ENCODE results near the gene CUEDC1.

The CUEDC1 gene

GRCh38 chr17:57834146-57834741 is 121.0 kb downstream of the CUEDC1 start:
- DNase-seq (ENCODE audit: low read depth in 2 of 2), result no peak

- peak; percentile 12 to 32 for DNase-seq (ENCODE audit: low read depth in 2 of 2)
These were observed 121.9 kb downstream of the CUEDC1 start for GRCh38 chr17:57833179-57833939.

- DNase-seq (ENCODE audit: low read depth in 2 of 2), result no peak
These were observed 122.7 kb downstream of the CUEDC1 start for GRCh38 chr17:57832314-57833178.

GRCh38 chr17:57830880-57831279 is 124.3 kb downstream of the CUEDC1 start:
- DNase-seq (ENCODE audit: low read depth in 2 of 2), result no peak

- DNase-seq (ENCODE audit: low read depth in 2 of 2), result no peak
These were observed 131.5 kb downstream of the CUEDC1 start for GRCh38 chr17:57823469-57824401.

GRCh38 chr17:57819867-57820266 is 135.3 kb downstream of the CUEDC1 start:
- no peak for DNase-seq (ENCODE audit: low read depth in 2 of 2)

- no peak for DNase-seq (ENCODE audit: low read depth in 2 of 2)
These were observed 135.9 kb downstream of the CUEDC1 start for GRCh38 chr17:57819285-57819684.

- no peak for DNase-seq (ENCODE audit: low read depth in 2 of 2)
These were observed 137.1 kb downstream of the CUEDC1 start for GRCh38 chr17:57818066-57818465.

- DNase-seq (ENCODE audit: low read depth in 2 of 2), result no peak
These were observed 137.9 kb downstream of the CUEDC1 start for GRCh38 chr17:57817299-57817698.

- no peak for DNase-seq (ENCODE audit: low read depth in 2 of 2)
These were observed 140.8 kb downstream of the CUEDC1 start for GRCh38 chr17:57814421-57814820.

GRCh38 chr17:57811638-57812280 is 143.5 kb downstream of the CUEDC1 start:
- no peak for DNase-seq (ENCODE audit: low read depth in 2 of 2)

All from stimulated activated CD8-positive, alpha-beta memory T cell treated with anti-CD3 and anti-CD28 coated beads, Interleukin-15, amount 100 ng/mL, for 4 hours (primary cell).